ENCODE results near the gene CACUL1.

CACUL1 gene

DNA sequence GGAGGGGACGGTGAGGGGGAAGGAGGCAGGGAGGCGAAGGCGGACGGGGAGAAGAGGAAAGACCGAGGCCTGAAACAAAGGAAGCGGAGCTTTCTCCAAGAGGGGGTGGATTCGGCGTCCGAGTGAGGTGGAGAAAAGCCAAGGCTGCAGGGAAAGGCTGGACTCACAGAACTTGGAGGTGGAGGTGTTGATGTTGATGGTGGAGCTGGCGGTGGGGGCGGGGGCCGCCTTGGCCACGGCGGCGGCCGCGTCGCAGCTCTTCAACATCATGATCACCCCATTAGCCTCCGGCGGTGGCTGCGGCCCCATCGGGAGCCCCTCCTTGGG lies 578 bp downstream of the CACUL1 start:
- peak overlapping the region; percentile 99 for H3K27ac Mint-ChIP-seq
- DNase-seq: peak; percentile 63
- no peak for TF ChIP-seq CTCF (IDR thresholded peaks at IDR 0.05)
- H3K36me3 Mint-ChIP-seq (ENCODE audit: low read depth): peaks cover 23% of the 10 kb centered on the region
- peaks cover 29% of the 10 kb centered on the region for H3K4me1 Mint-ChIP-seq
- peak overlapping the region; percentile 98 for H3K4me3 Mint-ChIP-seq
- H3K9me3 Mint-ChIP-seq: peaks cover 3% of the 10 kb centered on the region
- peaks cover 15% of the 10 kb centered on the region for H3K27me3 Mint-ChIP-seq (ENCODE audit: low read depth, poor library complexity)

DNA sequence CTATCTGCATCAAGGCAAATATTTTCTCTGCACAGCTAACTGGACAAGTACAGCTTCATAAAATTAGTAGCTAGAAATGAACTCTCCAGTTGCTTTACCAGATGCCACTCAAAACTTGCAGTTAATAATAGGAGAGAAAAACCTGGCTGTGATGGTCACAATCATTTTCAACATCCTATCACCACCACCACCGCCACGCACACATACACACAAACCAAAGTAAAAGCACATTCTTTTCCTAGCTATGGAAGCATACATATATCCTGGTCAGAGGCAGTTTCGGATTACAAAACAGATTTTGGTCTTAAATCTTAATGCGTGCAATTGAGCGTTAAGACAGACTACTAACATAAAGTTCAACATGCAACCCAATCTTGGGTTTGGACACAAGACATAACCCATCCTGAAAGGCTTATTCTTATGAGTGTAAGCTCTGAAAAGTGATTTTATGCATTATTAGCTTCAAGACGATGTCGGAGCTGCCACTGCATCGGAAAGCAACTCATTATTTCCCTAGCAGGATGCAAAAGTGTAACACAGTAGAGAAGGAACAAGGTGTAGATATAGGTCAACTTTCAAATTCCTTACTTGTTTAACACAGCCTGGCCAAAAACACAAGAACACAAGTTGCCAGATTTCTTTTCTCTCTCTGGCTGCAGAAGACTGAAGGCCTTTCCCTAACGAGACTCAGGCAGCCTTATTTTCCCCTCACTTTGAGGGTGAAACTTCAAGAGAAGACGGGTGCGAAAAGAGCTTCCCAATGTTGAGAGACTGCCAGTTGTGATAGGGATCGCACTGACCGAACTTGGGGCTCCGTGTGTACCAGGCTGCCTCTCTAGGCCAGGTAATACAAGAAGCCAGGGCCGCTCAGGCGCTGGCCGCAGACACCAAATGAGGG lies 1.2 kb downstream of the CACUL1 start:
- TF ChIP-seq CTCF (IDR thresholded peaks at IDR 0.05): no peak
- DNase-seq: no peak
- Mint-ChIP-seq H3K27ac (peak overlapping the region; percentile 99), H3K27me3 (ENCODE audit: low read depth, poor library complexity) (peaks cover 15% of the 10 kb centered on the region), H3K4me3 (peak overlapping the region; percentile 98), H3K36me3 (ENCODE audit: low read depth) (peaks cover 29% of the 10 kb centered on the region), H3K9me3 (peaks cover 3% of the 10 kb centered on the region), H3K4me1 (peaks cover 33% of the 10 kb centered on the region)

- Mint-ChIP-seq H3K4me1 (peaks cover 38% of the 10 kb centered on the region), H3K27ac (no peak overlapping the region), H3K36me3 (ENCODE audit: low read depth) (peaks cover 40% of the 10 kb centered on the region)
These were observed 2.4 kb downstream of the CACUL1 start for GRCh38 chr10:118752409-118752808.

DNA sequence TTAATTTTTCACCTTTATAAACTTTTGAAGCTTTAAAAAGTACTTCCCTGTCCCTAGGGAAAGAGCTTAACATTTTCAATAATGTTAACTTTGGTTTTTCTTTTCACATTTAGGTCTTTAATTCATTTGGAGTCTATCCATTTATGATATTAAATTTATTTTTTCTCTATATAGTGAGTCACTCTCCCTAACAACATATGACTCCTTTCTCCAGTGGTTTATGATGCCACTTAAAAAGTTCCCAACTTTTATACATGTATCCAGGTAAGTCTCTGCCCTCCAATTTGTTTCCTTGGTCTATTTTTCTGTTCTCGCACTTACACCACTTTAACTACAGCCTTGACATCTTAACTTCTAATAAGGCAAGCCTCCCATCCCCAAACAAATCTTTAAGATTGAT lies 3.5 kb downstream of the CACUL1 start:
- H3K27ac Mint-ChIP-seq: no peak overlapping the region
- H3K36me3 Mint-ChIP-seq (ENCODE audit: low read depth): peaks cover 52% of the 10 kb centered on the region
- no peak for DNase-seq
- peaks cover 7% of the 10 kb centered on the region for H3K27me3 Mint-ChIP-seq (ENCODE audit: low read depth, poor library complexity)
- TF ChIP-seq CTCF (IDR thresholded peaks at IDR 0.05): no peak
- peak overlapping the region; percentile 7 for H3K4me3 Mint-ChIP-seq
- peaks cover 16% of the 10 kb centered on the region for H3K9me3 Mint-ChIP-seq
- peaks cover 41% of the 10 kb centered on the region for H3K4me1 Mint-ChIP-seq

More at GRCh38 chr10:118752409-118752808, 2.4 kb downstream of the CACUL1 start:
- Mint-ChIP-seq H3K27me3 (ENCODE audit: low read depth, poor library complexity) (peaks cover 12% of the 10 kb centered on the region), H3K4me3 (peak overlapping the region; percentile 98), H3K9me3 (peaks cover 14% of the 10 kb centered on the region)
- no peak for TF ChIP-seq CTCF (IDR thresholded peaks at IDR 0.05)
- no peak for DNase-seq

GRCh38 chr10:118748041-118748440 lies 6.7 kb downstream of the CACUL1 start:
- Mint-ChIP-seq H3K9me3 (peaks cover 25% of the 10 kb centered on the region), H3K27me3 (ENCODE audit: low read depth, poor library complexity) (no peaks in the 10 kb centered on the region), H3K27ac (no peak overlapping the region), H3K36me3 (ENCODE audit: low read depth) (peaks cover 73% of the 10 kb centered on the region), H3K4me3 (no peak overlapping the region), H3K4me1 (peaks cover 42% of the 10 kb centered on the region)
- DNase-seq: no peak
- TF ChIP-seq CTCF (IDR thresholded peaks at IDR 0.05): no peak

DNA sequence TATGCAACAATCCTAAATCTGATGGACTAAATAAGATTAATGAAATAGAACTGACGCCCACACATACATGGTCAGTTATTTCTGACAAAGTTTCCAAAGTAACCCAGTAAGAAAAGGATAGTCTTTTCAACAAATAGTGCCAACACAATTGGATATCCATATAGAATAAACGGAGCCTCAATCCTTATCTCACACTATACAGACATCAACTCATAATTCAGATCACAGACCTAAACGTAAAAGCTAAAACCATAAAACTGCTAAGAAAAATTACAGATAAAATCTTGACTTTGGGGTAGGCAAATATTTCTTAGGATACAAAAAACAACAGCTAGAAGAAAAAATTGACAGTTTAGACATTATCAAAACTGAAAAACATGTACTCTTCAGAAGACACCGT lies 8.5 kb downstream of the CACUL1 start:
- H3K27ac Mint-ChIP-seq: no peak overlapping the region
- no peak overlapping the region for H3K4me3 Mint-ChIP-seq
- no peak for DNase-seq
- H3K4me1 Mint-ChIP-seq: peaks cover 43% of the 10 kb centered on the region
- H3K36me3 Mint-ChIP-seq (ENCODE audit: low read depth): peaks cover 80% of the 10 kb centered on the region
- TF ChIP-seq CTCF (IDR thresholded peaks at IDR 0.05): no peak
- H3K27me3 Mint-ChIP-seq (ENCODE audit: low read depth, poor library complexity): no peaks in the 10 kb centered on the region
- peaks cover 30% of the 10 kb centered on the region for H3K9me3 Mint-ChIP-seq

Data from nephron progenitor cell (in vitro differentiated cells).